Astrocyte of the cerebellum (primary cell): ENCODE results near the gene ADRB1.

ENCODE experiments used
- DNase-seq: peaks from one replicate; pipeline ENCODE4 v3.0.0-alpha.2; 2011; ENCODE audit warnings: low read depth
- H3K4me3 ChIP-seq: 2 replicates; pipeline ENCODE4 v1.5.1; 2011; ENCODE audit warnings: mild to moderate bottlenecking, low read depth, low read length, moderate library complexity
- in situ Hi-C: cut with HindIII; loops from 2 replicates; pipeline ENCODE4 v1.10.0; 2017; ENCODE audit warnings: low sequenced_read_pairs
- TF ChIP-seq, protein P1 (sequence below): IDR thresholded peaks from 2 replicates; pipeline ENCODE4 v1.5.1; 2012; ENCODE audit warnings: low read length, low read depth, moderate library complexity, mild to moderate bottlenecking; ENCODE audit errors: missing control alignments

Gene ADRB1

DNA sequence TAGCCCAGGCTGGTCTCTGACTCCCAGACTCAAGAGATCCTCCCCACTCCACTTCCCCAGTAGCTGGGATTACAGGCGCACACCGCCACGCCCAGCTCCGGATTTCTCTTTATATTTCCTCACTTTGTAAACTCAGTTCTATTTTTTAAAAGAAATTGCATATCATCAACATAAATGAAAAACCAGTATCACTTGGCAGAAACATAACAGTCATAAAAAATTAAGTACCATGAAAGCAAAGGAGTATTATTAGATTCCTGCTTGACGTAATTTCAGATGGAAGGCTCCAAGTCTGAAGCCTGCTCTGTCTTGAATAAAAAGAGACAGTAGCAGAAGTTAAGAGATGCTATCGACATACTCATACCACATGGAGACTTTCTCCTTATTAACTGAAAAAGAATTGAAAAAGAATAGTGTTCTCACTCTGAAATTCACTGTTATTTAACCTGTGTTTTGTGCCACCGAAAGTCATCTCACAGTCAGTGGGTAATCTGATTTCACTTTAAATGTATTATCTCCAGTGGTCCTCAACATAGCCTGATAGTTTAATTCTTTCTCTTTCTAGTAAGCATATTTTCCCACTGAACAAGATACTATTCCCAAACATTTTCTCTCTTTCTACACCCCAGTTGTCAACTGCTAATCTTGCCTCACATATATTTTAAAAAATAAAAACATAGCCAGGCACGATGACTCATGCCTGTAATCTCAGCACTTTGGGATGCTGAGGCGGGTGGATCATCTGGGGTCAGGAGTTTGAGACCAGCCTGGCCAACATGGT, 40.3 kb upstream of the ADRB1 start:
- in situ Hi-C loops, result no loop called here
- TF ChIP-seq, protein P1, sequence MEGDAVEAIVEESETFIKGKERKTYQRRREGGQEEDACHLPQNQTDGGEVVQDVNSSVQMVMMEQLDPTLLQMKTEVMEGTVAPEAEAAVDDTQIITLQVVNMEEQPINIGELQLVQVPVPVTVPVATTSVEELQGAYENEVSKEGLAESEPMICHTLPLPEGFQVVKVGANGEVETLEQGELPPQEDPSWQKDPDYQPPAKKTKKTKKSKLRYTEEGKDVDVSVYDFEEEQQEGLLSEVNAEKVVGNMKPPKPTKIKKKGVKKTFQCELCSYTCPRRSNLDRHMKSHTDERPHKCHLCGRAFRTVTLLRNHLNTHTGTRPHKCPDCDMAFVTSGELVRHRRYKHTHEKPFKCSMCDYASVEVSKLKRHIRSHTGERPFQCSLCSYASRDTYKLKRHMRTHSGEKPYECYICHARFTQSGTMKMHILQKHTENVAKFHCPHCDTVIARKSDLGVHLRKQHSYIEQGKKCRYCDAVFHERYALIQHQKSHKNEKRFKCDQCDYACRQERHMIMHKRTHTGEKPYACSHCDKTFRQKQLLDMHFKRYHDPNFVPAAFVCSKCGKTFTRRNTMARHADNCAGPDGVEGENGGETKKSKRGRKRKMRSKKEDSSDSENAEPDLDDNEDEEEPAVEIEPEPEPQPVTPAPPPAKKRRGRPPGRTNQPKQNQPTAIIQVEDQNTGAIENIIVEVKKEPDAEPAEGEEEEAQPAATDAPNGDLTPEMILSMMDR, result no peak
- H3K4me3 ChIP-seq, result no peak overlapping the region
- no peak for DNase-seq

DNA sequence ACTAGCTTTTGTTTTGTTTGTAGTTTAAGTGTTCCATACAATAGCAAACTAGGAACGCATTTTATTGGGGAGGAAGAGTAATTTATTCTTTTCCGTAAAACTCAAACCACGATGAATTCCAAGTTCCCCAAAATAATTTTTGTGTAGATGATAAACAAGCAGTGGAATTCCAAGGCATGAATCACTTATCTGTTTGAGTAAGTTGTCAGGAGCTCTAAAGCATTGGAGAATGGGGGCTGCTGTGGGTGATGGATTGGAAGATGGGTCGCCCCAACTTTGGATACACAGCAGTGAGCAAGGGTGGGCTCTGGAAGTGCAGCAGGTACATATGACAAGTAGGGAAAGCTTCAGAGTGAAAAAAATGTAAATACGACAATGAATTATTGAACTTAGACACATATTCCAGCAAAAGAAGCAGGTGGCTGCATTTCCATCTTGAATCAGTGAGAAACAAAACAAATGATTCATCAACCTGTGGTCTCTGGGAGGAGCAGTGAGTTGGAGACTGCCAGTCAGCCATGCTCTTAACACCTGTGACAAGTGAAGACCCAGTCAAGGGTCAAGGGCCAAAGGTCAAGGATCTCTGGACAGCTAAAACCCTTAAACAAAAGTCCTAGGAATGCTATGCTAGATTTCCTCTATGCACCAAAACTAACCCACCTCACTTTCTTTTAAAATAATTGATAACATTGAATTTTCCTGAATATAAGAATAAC, 34.2 kb upstream of the ADRB1 start:
- no peak overlapping the region for H3K4me3 ChIP-seq
- TF ChIP-seq, protein P1, result no peak
- no peak for DNase-seq
- in situ Hi-C loops, result no loop called here

DNA sequence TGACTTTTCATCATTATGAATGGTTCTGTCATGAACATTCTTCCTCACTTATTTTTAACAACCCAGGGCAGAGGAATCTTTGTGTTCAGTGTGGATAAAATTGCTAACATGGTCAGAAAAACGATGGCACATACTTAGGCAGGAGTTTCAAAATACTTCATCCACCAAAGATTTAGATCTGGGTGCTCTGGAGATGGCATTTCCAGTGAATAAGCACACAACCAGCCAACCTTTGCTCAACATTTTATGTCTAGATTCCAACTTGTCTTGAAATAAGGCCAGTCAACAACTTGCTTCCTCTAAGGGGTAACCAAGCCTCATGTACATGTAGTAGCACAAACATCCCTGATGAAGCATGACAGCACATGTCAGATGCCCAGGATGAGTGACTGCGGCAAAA, 33.4 kb upstream of the ADRB1 start:
- in situ Hi-C loops, result no loop called here
- H3K4me3 ChIP-seq, result no peak overlapping the region
- no peak for DNase-seq
- TF ChIP-seq, protein P1, result no peak

DNA sequence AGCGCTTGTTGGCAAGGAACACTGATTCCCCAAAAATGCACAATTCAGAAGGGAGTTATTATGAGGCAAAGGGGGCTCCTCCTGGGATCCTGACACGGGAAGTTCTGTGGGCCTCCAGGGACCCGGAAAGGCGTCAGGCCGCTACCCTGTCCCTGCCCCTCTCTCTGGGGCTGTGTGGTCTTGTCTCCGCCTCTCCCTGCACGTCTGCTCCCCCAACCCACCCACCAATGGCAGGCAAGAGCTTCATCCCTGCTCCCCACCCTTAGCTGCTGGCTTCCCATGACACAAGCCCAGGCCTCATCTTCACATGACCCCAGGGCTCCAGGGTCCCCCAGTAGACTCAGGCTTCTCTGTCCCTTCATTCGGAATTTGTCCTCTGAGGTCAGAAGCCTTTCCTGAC, 31.0 kb upstream of the ADRB1 start:
- in situ Hi-C loops, result no loop called here
- TF ChIP-seq, protein P1, result no peak
- no peak for DNase-seq
- no peak overlapping the region for H3K4me3 ChIP-seq

DNA sequence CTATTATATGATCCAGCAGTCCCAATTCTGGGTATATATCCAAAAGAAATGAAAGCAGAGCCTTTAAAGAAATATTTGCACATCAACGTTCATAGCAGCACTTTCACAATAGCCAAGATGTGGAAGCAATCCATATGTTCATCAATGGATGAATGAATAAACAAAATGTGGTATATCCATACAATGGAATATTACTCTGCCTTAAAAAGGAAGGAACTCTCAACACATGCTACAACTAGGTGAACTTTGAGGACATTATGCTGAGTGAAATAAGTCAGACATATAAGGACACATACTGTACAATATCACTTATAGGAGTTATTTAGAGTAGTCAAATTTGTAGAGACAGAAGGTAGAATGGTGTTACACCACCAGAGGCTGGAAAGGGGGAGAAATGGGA, 28.0 kb upstream of the ADRB1 start:
- no peak overlapping the region for H3K4me3 ChIP-seq
- in situ Hi-C loops, result no loop called here
- TF ChIP-seq, protein P1, result no peak
- DNase-seq, result no peak

DNA sequence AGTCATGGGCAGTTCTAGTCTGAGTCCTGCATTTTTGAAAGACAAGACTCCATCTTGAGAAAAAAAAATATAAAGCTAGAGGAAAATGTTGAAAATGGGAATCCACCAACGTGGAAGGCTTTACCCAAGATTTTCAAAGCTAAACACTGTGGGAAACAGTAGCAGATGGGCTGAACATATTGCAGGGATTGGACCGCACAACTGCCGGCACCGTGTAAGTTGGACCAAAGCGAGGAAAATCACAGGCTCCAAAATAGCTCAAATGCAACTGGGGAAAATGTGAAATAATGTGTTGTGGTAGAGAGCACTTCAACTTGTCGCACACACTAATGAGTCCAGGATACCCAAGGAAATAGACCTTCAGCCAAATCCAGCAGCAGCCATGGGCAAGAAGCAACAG, 26.4 kb upstream of the ADRB1 start:
- DNase-seq, result no peak
- TF ChIP-seq, protein P1, result no peak
- in situ Hi-C loops, result no loop called here
- no peak overlapping the region for H3K4me3 ChIP-seq
